HL-60/S4 treated with phorbol 12-myristate 13-acetate at 8.2 ng/mL for 4 days and 3 days (cell line): ENCODE measurements around the gene TIMM44.

Source experiments
- in situ Hi-C: fragments of 300-500 bp; cut with MboI; formaldehyde crosslinking; loops from 2 replicates; pipeline ENCODE4 v1.15.0; 2022; ENCODE audit warnings: low sequenced_read_pairs

TIMM44 gene

GRCh38 chr19:7877249-7877836, 66.1 kb downstream of the TIMM44 start:
- in situ Hi-C loops: no loop called here
